GM19193 (cell line): ENCODE results near the gene SECISBP2.

Source experiments
- POLR2A ChIP-seq: IDR thresholded peaks from 4 replicates; pipeline ENCODE4 v1.6.1; 2011; ENCODE audit not compliant: insufficient read depth, insufficient read length; ENCODE audit errors: extremely low read depth

SECISBP2 gene

DNA sequence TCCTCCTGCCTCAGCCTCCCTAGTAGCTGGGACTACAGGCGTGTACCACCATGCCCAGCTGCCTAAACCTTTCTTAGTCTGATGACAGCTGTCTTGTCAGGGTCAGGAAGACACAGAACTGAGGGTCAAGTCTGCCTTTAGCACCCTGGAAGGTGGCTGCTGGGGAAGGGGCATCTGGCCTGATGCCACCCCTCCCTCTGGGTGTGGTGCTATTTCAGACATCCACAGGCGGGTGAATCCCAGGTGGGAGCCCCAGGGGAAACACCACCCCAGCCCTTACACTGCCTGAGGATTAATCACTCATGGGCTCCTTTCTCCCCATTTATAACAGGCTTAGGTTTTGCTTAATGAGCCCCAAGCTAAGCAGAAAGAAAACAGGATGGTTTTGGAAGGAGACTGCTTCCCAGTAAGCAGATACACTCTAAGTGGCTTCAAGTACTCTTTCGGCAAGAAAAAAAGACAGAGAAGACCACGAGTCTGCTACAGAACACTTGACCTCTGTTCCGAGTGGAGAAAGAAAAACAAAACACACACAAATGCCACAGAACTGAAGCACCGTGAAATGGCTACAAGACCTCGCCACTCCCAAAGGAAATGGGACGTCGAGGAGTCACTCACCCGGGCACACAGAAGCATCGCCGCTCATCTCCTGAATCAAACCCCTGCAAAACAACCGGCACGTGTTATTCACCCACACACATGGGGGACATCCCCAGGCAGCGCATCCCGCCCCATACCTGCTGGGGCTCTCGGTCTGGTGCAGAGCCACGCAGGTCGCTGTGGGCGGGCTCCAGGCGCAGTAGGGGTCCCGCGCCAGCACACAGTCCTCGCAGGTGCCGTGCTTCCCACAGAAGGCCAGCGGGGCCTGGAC is 62.4 kb downstream of the SECISBP2 start:
- no peak for TF ChIP-seq POLR2A

- no peak for TF ChIP-seq POLR2A
These were observed 63.0 kb downstream of the SECISBP2 start for GRCh38 chr9:89381308-89381609.

- peak; percentile 30 for TF ChIP-seq POLR2A
These were observed 64.0 kb downstream of the SECISBP2 start for GRCh38 chr9:89382026-89382986.

DNA sequence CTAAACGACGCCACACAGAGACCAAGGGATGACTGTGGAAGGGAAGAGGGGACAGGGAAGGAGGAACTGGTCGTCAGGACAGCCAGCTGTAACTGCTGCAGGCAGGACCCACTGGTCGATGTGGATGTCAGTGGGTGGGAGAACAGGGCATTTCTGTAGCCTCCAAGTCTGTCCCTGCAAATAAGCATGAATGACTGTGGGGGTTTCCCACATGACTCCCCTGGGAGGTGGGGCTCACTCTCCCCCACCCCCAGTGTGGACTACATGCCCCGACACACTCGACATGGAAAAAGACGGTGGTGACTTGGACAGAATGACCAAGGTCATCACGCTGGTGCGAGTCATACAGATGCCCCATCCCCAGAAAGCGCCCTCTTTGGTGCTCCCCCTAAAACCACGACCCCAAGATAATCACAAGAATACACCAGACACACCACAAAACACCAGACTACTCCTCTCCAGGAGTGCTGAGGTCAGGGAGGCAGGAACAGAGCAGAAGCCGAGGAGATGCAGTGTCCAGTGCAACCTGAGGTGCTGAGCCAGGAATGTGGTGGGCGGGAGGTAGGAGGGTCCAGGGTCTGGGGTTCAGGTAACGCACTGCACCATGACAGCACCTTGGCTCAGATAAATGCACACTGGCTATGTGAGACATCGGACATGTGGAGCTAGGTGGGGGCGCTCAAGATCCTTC is 64.9 kb downstream of the SECISBP2 start:
- TF ChIP-seq POLR2A: peak; percentile 12

- no peak for TF ChIP-seq POLR2A
These were observed 65.5 kb downstream of the SECISBP2 start for GRCh38 chr9:89383721-89384300.

DNA sequence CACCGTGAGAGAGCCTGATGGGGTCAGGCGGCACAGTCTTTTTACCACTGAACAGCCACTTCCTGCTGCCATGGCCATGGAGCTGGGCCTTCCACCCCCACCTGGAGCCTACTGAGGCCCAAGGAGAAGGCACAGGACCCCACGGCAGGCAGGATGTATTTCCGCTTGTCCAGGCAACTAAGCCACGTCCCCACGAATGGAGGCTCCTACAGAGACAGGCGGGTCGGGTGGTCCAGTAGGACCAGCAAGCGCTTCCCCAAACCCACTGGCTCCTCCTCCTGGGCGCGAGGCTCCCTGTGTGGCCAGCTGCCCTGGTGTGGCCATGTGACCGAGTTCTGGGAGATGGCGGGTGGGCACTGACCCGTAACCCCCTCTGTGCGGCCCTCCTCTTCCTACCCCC is 66.5 kb downstream of the SECISBP2 start:
- TF ChIP-seq POLR2A: peak; percentile 25

DNA sequence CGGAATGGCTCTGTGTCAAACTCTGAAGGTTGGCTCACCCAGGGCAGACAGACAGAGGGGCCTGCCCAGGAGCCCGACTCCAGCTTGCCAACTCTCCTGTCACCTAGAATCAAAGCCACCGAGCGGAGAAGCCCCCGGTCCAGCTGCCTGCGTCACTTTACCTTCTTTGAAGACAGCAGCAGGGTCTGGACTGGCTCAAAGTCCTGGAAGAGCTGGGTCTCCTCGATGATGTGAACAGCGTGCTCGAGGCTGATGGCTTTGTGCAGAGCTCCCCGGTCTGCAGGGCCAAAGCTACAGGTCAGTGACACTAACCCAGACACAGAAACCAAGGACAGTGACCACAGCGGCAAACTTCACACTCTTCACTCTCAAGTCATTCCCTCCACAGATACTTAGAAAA is 67.9 kb downstream of the SECISBP2 start:
- TF ChIP-seq POLR2A: no peak

GRCh38 chr9:89386797-89387196 is 68.5 kb downstream of the SECISBP2 start:
- TF ChIP-seq POLR2A: no peak

GRCh38 chr9:89387197-89387849 is 69.0 kb downstream of the SECISBP2 start:
- TF ChIP-seq POLR2A: no peak

DNA sequence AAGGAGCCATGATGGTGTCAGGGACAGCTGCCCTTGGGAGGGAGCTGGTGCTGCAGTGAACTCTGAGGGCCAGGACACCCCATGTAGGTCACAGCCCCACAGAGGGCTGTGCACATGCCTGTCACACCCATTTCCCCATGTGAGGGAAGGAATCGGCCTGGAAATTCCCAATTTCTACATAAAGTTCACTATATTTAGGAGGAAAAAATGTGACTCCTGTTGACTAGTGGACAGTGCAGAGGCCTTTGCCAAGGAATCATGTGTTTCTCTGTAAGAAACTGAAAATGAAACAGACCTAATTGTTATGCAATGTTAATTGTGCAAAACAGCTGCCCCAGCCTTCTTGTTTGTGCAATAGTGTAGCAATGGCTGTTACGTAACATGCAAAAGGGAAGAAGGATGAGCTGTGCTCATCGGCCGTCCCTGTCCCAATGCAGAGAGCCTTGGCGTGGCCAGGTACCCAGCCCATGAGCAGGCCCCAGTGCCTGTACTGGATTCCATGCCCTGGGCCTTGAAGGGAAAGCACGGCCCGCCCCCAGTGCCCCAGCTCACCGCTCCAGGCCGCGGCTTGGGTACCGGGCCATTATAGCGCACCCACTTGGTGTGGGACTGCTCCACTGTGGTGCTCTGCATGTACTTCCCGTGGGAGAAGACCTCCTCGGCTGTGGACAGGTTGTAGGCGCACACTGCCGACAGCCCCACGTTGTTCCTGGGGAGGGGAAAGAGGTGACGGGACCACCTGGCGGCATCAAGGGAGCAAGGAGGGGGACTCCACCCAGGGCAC is 70.0 kb downstream of the SECISBP2 start:
- TF ChIP-seq POLR2A: no peak

DNA sequence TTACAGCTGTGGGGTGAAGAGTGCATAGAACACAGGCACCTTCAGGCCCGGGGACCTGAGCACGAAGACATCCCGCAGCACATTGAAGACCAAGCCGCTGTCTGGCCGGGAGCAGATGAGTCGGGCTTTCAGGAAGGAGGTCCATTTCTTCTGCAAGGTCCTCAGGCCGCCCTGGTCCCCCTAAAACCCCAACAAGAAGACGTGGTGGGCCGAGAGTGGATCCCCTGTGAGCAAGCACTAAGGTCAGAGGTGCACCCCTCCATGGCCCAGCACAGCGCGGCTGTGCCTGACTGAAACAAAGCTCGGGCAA is 70.5 kb downstream of the SECISBP2 start:
- TF ChIP-seq POLR2A: no peak

GRCh38 chr9:89390068-89390555 is 71.8 kb downstream of the SECISBP2 start:
- TF ChIP-seq POLR2A: no peak

DNA sequence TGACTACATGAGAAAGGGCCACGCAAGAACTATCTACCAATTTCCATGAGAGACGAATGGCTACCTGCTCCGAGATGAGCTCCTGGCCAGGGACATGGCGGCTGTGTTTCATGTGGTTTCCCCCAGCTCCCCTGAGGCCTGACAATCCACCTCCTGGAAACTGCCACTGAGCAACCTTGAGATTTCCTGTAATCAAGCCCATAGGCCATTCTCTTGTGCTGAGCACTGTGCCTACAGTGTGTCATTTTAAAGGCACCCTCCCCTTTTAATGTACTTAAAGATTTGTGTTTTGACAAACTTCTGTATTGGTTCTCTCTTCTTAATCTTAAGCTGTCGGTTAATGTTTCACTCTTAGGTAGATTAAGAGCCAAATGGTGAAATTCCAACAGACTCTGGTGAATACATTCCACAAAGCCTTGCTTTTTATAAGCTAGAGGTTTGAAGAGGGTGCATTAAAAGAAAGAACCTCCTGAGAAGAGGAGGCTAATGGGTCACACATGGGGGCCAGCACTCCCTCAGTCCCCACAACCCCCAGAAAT is 72.3 kb downstream of the SECISBP2 start:
- no peak for TF ChIP-seq POLR2A

DNA sequence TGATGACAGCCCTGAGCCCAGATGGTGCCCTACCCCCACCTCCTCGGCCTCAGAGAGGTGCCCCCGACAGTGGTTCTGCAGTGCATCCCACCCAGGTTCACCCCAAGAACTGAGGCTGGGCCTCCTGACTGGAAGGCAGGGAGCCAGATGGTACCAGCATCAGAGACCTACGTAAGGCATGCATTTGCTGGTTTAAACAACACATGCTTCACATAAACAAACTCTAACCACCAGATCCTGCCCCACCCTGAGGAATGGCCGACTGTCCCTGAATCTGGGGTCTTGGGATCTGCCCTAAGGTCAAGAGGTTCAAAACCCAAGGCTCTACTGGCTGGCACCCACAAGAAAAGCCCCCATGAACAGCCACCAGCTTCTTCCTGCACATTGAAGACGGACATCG is 73.3 kb downstream of the SECISBP2 start:
- no peak for TF ChIP-seq POLR2A

- no peak for TF ChIP-seq POLR2A
These were observed 76.1 kb downstream of the SECISBP2 start for GRCh38 chr9:89394412-89394811.
